ENCODE data around the gene ABCC2.
"Not testable (repeated sequence)": the region's sequence is repeated elsewhere in the genome, so short reads cannot be mapped to it uniquely, and the experiment has no call there.

Gene ABCC2

GRCh38 chr10:99895066-99895465 lies 112.6 kb downstream of the ABCC2 start:
- not testable (repeated sequence) for DNase-seq

GRCh38 chr10:99895867-99896266 lies 113.4 kb downstream of the ABCC2 start:
- no peak for DNase-seq

Measured in amygdala (tissue), 56 donors.